Cardiac muscle cell (in vitro differentiated cells and primary cell): ENCODE results near the gene VPS72. TPM values are rescaled to one million over a fixed set of nuclear protein-coding genes. Genes with fewer than 3 reads are reported as not detected.
"Not testable (repeated sequence)": the region's sequence is repeated elsewhere in the genome, so short reads cannot be mapped to it uniquely, and the experiment has no call there.

Experiments
- DNase-seq, 2 donors: peaks; one replicate each; pipeline versions ENCODE4 v3.0.0 to v3.0.0-alpha.2; 2010 to 2017; ENCODE audit warnings: low read depth in 1 of 2, low spot score in 1 of 2
- H3K27ac ChIP-seq: fragments of 200-600 bp; sonication (generic); 2 replicates; pipeline ENCODE4 v1.5.1; 2016
- H3K27me3 ChIP-seq: fragments of 200-600 bp; sonication (generic); 2 replicates; pipeline ENCODE4 v1.6.0; 2016; ENCODE audit warnings: control low read depth
- H3K36me3 ChIP-seq: fragments of 200-600 bp; sonication (generic); 2 replicates; pipeline ENCODE4 v1.5.1; 2016; ENCODE audit warnings: control low read depth
- H3K4me1 ChIP-seq: fragments of 200-600 bp; sonication (generic); 2 replicates; pipeline ENCODE4 v1.8.1; 2017; ENCODE audit warnings: low read depth, mild to moderate bottlenecking, mixed run types
- H3K4me3 ChIP-seq: fragments of 200-600 bp; sonication (generic); 2 replicates; pipeline ENCODE4 v1.5.1; 2016; ENCODE audit warnings: mild to moderate bottlenecking
- H3K9me3 ChIP-seq: fragments of 200-600 bp; sonication (generic); 2 replicates; pipeline ENCODE4 v1.5.1; 2017; ENCODE audit warnings: low read depth, mild to moderate bottlenecking, control low read depth
- CTCF ChIP-seq: IDR thresholded peaks from 2 replicates; pipeline ENCODE4 v1.5.1; 2012; ENCODE audit warnings: low read depth, mild to moderate bottlenecking, low read length
- polyA plus RNA-seq: library from polyadenylated mRNA; unstranded; fragments of >200 nt; fragmentation: Nextera tagmentation; extraction: Ambion mirVana; gene quantifications from 2 replicates; pipeline ENCODE4 v1.2.1, GENCODE V29; 2016
- total RNA-seq: library from RNA; depleted of rRNA; stranded (reverse); fragments of >200 nt; gene quantifications from 2 replicates; pipeline ENCODE4 v1.2.3, GENCODE V29; 2016

Gene VPS72
- total and polyA plus RNA-seq, 2 experiments from 2014 or later, result 60.0 to 64.7 TPM

DNA sequence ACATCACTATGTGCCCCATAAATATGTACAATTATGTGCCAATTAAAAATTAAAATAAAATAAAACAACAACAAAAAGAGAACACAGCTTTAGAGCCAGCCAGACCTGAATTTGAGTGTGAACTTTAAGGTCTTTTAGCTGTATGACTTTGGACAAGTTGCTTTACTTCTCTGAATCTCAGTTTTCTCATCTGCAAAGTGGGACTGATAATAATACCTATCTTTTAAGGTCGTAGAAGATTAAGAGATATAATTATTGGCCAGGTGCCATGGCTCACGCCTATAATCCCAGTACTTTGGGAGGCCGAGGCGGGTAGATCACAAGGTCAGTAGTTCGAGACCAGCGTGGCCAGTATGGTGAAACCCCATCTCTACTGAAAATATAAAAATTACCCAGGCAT, 3.3 kb upstream of the VPS72 start:
- no peaks in the 10 kb centered on the region for H3K36me3 ChIP-seq
- no peaks in the 10 kb centered on the region for H3K9me3 ChIP-seq
- no peaks in the 10 kb centered on the region for H3K27me3 ChIP-seq
- H3K4me1 ChIP-seq, result no peaks in the 10 kb centered on the region
- no peak overlapping the region for H3K4me3 ChIP-seq
- DNase-seq, result no peak
- no peak overlapping the region for H3K27ac ChIP-seq
- no peak for TF ChIP-seq CTCF

GRCh38 chr1:151192047-151192446, 2.0 kb upstream of the VPS72 start:
- no peaks in the 10 kb centered on the region for H3K36me3 ChIP-seq
- no peak overlapping the region for H3K4me3 ChIP-seq
- no peak overlapping the region for H3K27ac ChIP-seq
- TF ChIP-seq CTCF, result no peak
- H3K27me3 ChIP-seq, result no peaks in the 10 kb centered on the region
- no peak for DNase-seq
- H3K9me3 ChIP-seq, result no peaks in the 10 kb centered on the region
- no peaks in the 10 kb centered on the region for H3K4me1 ChIP-seq

DNA sequence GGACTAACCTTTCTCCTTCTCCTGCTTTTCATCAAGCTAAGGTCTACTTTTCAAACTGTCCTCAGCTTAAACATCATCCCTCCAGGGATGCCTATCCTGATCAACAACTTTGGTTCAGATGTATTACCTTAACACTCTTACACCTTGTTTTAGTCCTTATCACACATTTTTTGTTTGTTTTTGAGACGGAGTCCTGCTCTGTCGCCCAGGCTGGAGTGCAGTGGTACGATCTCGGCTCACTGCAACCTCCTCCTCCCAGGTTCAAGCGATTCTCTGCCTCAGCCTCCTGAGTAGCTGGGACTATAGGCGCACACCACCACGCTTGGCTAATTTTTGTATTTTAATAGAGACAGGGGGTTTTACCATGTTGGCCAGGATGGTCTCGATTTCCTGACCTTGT, 1.3 kb downstream of the VPS72 start:
- H3K27ac ChIP-seq, result peak overlapping the region; percentile 93
- H3K9me3 ChIP-seq, H3K4me1 ChIP-seq, H3K27me3 ChIP-seq, DNase-seq, H3K36me3 ChIP-seq: not testable (repeated sequence)
- peak overlapping the region; percentile 84 for H3K4me3 ChIP-seq

DNA sequence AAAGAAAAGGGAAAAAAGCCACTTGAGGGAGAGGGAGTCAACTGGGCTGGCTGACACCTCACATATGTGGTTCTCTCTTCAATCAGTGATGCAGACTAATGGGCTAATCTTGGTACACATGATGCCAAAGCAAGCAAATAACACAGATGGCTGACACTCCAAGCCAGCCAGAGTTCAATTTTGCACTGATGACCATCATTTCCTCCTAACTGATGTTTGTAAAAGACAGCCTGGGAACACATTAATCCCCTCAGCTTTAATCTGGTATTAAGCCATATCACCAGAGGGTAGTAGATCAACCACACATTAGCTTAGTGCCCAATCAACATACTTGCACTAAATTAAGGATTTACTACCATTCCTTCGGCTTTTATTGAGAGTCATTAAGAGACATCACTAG, 2.8 kb downstream of the VPS72 start:
- no peaks in the 10 kb centered on the region for H3K27me3 ChIP-seq
- no peaks in the 10 kb centered on the region for H3K9me3 ChIP-seq
- H3K36me3 ChIP-seq, result peaks cover 20% of the 10 kb centered on the region
- no peaks in the 10 kb centered on the region for H3K4me1 ChIP-seq
- TF ChIP-seq CTCF, result no peak
- no peak for DNase-seq
- H3K27ac ChIP-seq, result no peak overlapping the region
- no peak overlapping the region for H3K4me3 ChIP-seq

- H3K27ac ChIP-seq, result no peak overlapping the region
- no peaks in the 10 kb centered on the region for H3K27me3 ChIP-seq
- peaks cover 33% of the 10 kb centered on the region for H3K36me3 ChIP-seq
- no peak for TF ChIP-seq CTCF
- DNase-seq, result no peak
- no peaks in the 10 kb centered on the region for H3K9me3 ChIP-seq
- H3K4me1 ChIP-seq, result no peaks in the 10 kb centered on the region
- H3K4me3 ChIP-seq, result no peak overlapping the region
Observed at GRCh38 chr1:151184211-151184610, 5.8 kb downstream of the VPS72 start.

DNA sequence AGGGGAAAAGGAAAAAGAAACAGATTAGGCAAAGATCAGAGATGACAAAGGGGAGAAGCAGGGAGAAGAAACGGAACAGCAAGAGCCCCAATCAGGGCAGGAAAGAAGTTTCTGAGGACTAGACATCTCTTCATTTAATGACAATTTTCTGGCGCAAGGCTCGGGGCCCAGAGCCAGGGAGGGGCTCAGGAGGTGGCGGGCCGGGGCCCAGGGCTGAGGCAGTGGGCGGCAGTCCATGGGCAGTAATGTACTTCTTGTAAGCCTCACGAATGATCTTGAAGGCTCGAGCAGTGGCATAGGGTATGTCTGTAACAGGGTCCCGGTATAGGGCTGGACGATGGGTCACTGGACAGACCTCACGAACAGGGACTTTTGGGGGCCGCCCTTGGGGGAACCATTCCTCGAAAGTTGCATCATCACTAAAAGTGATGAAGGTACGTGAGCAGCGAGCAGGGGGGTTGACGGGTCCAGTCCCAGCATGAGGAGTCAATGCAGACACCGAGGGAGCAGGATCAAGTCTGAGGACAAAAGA, 13.4 kb downstream of the VPS72 start:
- Histone ChIP-seq H3K9me3 (no peaks in the 10 kb centered on the region), H3K4me1 (no peaks in the 10 kb centered on the region), H3K36me3 (peaks cover 28% of the 10 kb centered on the region), H3K27me3 (no peaks in the 10 kb centered on the region), H3K27ac (no peak overlapping the region), H3K4me3 (no peak overlapping the region)
- no peak for TF ChIP-seq CTCF
- no peak for DNase-seq
